Measurements from ENCODE around the gene TMPO.
A peak's percentile ranks its signal among the peaks of the same experiment; 100 is the strongest.
"Not testable (repeated sequence)": the region's sequence is repeated elsewhere in the genome, so short reads cannot be mapped to it uniquely, and the experiment has no call there.

The TMPO gene

GRCh38 chr12:98511806-98512205 is 3.6 kb upstream of the TMPO start:
- DNase-seq, result not testable (repeated sequence)

- DNase-seq, result no peak
These were observed 1.7 kb upstream of the TMPO start for GRCh38 chr12:98513379-98514322.

GRCh38 chr12:98514982-98515286 is 456 bp upstream of the TMPO start:
- DNase-seq, result no peak

DNA sequence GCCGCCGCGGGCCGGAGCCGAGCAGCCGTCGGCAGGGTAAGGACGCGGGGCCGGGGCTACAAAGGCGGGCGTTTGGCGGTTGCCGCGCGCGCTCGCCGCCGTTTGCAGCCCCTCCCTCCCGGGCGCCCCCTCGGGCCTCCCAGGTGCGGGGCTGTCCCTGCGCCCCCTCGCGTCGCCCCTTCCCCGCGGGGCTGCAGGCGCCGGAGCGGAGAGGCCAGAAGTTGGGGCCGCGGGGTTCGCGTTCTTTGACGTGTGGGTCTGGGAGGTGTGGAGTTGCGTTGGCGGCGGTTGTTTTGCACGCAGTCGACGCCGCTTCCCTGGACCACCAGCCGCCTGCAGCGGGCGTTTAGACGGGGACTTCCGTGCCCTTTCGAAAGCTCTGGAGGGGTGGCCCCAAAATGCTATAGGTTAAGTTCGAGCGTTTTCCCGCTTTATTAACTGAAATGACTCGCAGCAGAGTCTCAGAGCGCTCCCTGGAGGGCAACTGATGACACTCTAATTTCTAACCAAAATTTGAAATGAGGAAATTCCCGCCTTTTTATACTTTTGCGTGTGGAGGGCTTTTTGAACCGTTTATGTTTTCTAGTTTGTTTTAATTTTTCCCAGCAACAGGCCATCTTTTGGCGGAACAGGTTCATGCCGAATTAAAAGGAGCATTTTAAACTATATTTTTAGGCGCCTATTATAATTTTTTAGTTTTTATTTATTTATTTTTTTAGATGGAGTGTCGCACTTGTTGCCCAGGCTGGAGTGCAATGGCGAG is 902 bp downstream of the TMPO start:
- peak; percentile 72 for DNase-seq

DNA sequence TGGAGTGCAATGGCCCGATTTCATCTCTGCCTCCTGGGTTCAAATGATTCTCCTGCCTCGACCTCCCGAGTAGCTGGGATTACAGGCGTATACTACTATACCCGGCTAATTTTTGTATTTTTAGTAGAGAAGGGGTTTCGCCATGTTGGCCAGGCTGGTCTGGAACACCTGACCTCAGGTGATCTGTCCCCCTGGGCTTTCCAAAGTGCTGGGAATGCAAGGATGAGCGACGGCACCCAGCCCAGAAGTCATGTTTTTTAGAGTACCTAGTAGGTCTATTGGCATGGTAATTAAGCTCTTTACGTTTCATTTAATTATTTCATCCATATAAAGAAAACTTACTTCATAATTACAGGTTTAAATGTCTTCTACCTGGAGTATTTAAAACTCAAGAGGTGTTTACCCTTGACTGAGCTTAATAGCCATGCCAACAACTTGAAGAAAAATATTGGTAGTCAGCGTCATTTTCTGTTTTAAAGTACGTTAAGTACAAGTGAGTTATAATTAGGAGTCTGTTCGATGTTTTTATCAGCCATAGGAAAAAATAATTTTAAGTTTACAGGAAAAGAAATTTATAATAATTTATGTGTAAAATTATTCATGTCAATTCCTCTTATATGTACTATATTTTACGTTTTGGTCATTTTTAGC is 4.0 kb downstream of the TMPO start:
- DNase-seq, result no peak

DNA sequence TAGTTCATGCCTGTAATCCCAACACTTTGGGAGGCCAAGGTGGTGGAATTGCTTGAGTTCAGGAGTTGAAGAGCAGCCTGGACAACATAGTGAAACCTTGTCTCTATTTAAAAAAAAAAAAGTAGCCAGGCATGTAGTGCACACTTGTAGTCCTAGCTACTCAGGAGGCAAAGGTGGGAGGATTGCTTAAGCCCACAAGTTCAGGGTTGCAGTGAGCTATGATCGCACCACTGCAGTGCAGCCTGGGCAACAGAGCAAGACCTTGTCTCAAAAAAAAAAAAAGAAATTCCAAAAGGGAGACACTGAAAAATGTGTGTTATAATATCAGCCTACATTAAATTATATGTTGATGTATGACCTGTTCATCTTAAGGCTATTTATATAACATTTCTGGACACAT is 14.7 kb downstream of the TMPO start:
- no peak for DNase-seq

GRCh38 chr12:98532687-98533304 is 17.4 kb downstream of the TMPO start:
- DNase-seq, result no peak

DNA sequence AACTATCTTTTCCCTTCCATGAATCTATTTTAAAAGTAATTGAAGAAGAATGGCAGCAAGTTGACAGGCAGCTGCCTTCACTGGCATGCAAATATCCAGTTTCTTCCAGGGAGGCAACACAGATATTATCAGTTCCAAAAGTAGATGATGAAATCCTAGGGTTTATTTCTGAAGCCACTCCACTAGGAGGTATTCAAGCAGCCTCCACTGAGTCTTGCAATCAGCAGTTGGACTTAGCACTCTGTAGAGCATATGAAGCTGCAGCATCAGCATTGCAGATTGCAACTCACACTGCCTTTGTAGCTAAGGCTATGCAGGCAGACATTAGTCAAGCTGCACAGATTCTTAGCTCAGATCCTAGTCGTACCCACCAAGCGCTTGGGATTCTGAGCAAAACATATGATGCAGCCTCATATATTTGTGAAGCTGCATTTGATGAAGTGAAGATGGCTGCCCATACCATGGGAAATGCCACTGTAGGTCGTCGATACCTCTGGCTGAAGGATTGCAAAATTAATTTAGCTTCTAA is 18.4 kb downstream of the TMPO start:
- DNase-seq, result no peak

- DNase-seq, result no peak
These were observed 22.6 kb downstream of the TMPO start for GRCh38 chr12:98538031-98538430.

DNA sequence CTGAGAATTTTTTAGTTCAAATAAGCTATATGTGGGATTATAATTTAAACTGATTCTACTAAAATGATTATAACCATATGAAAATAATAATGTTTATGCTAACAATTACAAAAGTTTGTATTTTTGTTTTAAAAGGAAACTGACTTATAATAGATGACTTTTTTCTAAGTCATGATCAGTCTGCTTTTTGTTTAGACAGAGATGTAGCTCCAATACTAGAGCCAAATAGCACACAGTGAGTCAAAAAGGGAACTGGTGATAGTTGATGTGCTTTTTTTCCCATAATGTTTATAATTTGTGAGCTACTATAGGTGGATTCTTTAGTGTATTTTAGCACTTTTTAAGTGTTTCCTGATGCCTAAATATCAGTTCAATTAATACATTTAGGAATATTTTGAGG is 28.3 kb downstream of the TMPO start:
- DNase-seq, result no peak

DNA sequence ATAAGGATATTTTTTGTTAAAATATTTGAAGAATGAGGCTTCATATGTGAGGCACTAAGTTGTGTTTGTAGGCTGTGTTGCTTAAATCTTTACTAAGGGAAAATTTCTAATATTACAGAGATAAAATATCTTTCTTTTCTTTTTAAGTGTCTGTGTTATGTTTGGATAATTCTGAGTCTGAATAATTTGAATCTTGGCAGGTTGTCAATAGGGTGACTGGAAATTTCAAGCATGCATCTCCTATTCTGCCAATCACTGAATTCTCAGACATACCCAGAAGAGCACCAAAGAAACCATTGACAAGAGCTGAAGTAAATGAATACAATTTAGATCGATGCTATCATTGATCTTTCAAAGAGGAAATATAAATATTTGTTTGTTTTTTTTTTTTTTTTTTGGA is 29.4 kb downstream of the TMPO start:
- no peak for DNase-seq

GRCh38 chr12:98549371-98550110 is 34.2 kb downstream of the TMPO start:
- no peak for DNase-seq

DNA sequence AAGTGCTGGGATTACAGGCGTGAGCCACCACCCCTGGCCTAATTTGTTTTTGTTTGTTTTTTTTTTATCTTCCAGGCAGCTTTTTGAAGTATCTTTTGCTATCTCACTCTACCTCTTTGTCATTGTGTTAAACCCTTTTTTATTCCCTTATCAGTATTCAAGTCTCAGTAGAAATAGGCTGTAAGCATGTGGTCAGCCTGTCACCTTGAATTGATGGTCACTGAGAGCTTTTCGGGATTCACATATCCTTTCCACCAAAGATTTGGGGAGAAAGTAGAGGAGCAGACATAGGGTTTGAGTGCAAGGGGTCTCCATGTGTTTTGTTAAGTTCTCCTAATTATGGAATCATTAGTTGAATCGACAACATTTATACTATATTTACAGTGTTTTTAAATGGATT is 36.4 kb downstream of the TMPO start:
- no peak for DNase-seq

- not testable (repeated sequence) for DNase-seq
These were observed 42.7 kb downstream of the TMPO start for GRCh38 chr12:98558097-98558496.

GRCh38 chr12:98559666-98560065 is 44.3 kb downstream of the TMPO start:
- DNase-seq, result no peak

DNA sequence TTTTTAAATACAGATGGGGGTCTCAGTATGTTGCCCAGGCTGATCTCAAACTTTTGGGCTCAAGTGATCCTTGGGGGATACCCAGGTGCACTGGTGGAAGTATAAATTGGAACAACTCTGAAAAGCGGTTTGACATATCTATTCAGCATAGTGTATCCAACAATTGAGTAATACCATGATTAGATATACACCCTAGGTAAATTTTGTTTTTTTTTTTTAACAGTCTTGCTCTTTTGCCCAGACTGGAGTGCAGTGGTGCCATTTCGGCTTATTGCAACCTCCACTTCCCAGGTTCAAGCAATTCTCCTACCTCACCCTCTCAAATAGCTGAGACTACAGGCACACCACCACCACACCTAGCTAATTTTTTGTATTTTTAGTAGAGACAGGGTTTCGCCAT is 46.5 kb downstream of the TMPO start:
- DNase-seq, result no peak

DNA sequence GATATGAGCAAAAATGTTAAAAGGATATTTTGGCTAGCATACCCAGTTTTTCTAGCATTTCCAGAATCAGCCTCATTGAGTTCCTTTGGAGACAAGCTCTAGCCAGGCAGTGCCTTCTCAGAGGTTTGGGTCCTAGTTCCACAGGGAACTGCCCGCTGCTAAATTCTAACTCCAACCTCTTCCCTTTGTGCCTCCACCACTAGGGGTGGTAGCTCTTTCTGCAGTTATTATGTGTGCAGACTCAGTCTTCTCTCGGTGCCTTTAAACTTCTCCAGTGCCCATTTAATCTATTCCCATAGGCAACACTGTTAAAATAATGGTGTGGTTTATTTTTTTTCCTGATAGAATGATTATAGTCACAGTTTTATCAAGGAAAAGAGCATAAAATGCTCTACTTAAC is 56.6 kb downstream of the TMPO start:
- no peak for DNase-seq

GRCh38 chr12:98574110-98574509 is 58.7 kb downstream of the TMPO start:
- DNase-seq, result no peak

- no peak for DNase-seq
These were observed 59.6 kb downstream of the TMPO start for GRCh38 chr12:98575013-98575412.

DNA sequence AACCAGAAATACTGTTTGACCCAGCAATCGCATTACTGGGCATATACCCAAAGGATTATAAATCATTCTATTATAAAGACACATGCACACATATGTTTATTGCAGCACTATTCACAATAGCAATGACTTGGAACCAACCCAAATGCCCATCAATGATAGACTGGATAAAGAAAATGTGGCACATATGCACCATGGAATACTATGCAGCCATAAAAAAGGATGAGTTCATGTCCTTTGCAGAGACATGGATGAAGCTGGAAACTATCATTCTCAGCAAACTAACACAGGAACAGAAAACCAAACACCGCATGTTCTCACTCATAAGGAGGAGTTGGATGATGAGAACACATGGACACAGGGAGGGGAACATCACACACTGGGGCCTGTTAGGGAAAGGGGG is 61.4 kb downstream of the TMPO start:
- not testable (repeated sequence) for DNase-seq

DNA sequence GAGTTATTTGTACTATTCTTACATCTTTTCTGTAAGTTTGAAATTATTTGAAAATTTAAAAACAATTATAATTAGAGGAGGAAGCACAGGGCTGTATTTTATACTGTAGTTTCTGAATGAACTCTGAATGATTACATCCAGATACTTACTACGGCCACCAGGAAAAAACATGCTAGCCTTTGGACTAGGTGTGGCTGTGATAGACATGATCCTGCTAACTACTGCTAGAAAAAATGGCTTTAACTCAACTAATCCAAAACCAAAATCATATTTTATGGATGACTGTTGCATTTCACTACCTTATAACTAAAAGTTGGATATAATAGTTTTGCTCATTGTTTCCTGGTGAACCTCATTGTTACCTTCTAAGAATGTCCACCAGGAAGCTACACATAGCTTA is 63.0 kb downstream of the TMPO start:
- DNase-seq, result no peak

- no peak for DNase-seq
These were observed 63.4 kb downstream of the TMPO start for GRCh38 chr12:98578821-98579220.

Measured in stimulated activated CD4-positive, alpha-beta T cell treated with anti-CD3 and anti-CD28 coated beads, Interleukin-12 subunit alpha, Interleukin-12 subunit beta, amount 100 ng/mL, for 4 hours (primary cell).